Renal pelvis (tissue), 4 donors: ENCODE results near the gene ECEL1. TPM values are rescaled to one million over a fixed set of nuclear protein-coding genes. Genes with fewer than 3 reads are reported as not detected.
"Not testable (repeated sequence)": the region's sequence is repeated elsewhere in the genome, so short reads cannot be mapped to it uniquely, and the experiment has no call there.

Source experiments
- DNase-seq: peaks from one replicate; pipeline ENCODE4 v3.0.0-alpha.2; 2013
- polyA plus RNA-seq, 3 donors: library from polyadenylated mRNA; unstranded; fragments of 120-200 nt; gene quantifications; one replicate each; pipeline ENCODE4 v1.2.1, GENCODE V29; 2013; ENCODE audit not compliant: insufficient read length in 3 of 3

ECEL1 gene
- polyA plus RNA-seq, 3 donors: 4.8 to 24.8 (median 17.4) TPM

- no peak for DNase-seq
Observed at GRCh38 chr2:232444409-232445148, 43.1 kb downstream of the ECEL1 start.

- DNase-seq: not testable (repeated sequence)
Observed at GRCh38 chr2:232443669-232444408, 43.8 kb downstream of the ECEL1 start.

GRCh38 chr2:232443047-232443446 is 44.6 kb downstream of the ECEL1 start:
- not testable (repeated sequence) for DNase-seq

GRCh38 chr2:232442431-232442830 is 45.2 kb downstream of the ECEL1 start:
- DNase-seq: not testable (repeated sequence)

GRCh38 chr2:232441922-232442321 is 45.7 kb downstream of the ECEL1 start:
- DNase-seq: not testable (repeated sequence)

- no peak for DNase-seq
Observed at GRCh38 chr2:232441147-232441651, 46.4 kb downstream of the ECEL1 start.

GRCh38 chr2:232440220-232441018 is 47.2 kb downstream of the ECEL1 start:
- not testable (repeated sequence) for DNase-seq

GRCh38 chr2:232439758-232440135 is 47.9 kb downstream of the ECEL1 start:
- DNase-seq: no peak

GRCh38 chr2:232438951-232439757 is 48.5 kb downstream of the ECEL1 start:
- no peak for DNase-seq

GRCh38 chr2:232438091-232438490 is 49.5 kb downstream of the ECEL1 start:
- no peak for DNase-seq

- no peak for DNase-seq
Observed at GRCh38 chr2:232437195-232437571, 50.5 kb downstream of the ECEL1 start.

- no peak for DNase-seq
Observed at GRCh38 chr2:232436381-232437194, 51.0 kb downstream of the ECEL1 start.

- DNase-seq: no peak
Observed at GRCh38 chr2:232435805-232436204, 51.8 kb downstream of the ECEL1 start.

GRCh38 chr2:232435375-232435648 is 52.3 kb downstream of the ECEL1 start:
- no peak for DNase-seq

GRCh38 chr2:232434563-232435374 is 52.9 kb downstream of the ECEL1 start:
- DNase-seq: no peak

GRCh38 chr2:232434091-232434490 is 53.5 kb downstream of the ECEL1 start:
- DNase-seq: no peak

- not testable (repeated sequence) for DNase-seq
Observed at GRCh38 chr2:232433622-232434021, 54.0 kb downstream of the ECEL1 start.

GRCh38 chr2:232432598-232433184 is 54.9 kb downstream of the ECEL1 start:
- DNase-seq: no peak
